Body of pancreas (tissue), 4 donors: ENCODE measurements around the gene CKLF. TPM values are rescaled to one million over a fixed set of nuclear protein-coding genes. Genes with fewer than 3 reads are reported as not detected.

Experiments
- ATAC-seq: fragments of 150-250 bp; one replicate; pipeline ENCODE4 v1.9.1; 2016
- DNase-seq, 4 donors: peaks; one replicate each; pipeline ENCODE4 v3.0.0-alpha.2; 2019
- H3K27ac ChIP-seq, 4 donors: fragments of 200-600 bp; sonication (generic); 1 replicate in 3 of 4; 2 replicates in 1 of 4; pipeline versions ENCODE4 v1.5.1 to v1.6.1; 2016 to 2019; ENCODE audit warnings: mild to moderate bottlenecking in 1 of 4, mixed read lengths in 1 of 4, moderate library complexity in 1 of 4
- H3K27me3 ChIP-seq, 2 donors: fragments of 200-600 bp; sonication (generic); one replicate each; pipeline ENCODE4 v1.6.0; 2016; ENCODE audit warnings: mild to moderate bottlenecking in 1 of 2
- H3K36me3 ChIP-seq, 2 donors: fragments of 200-600 bp; sonication (generic); replicated peaks in 1 of 2; 2 replicates each; pipeline ENCODE4 v1.5.1; 2016; ENCODE audit warnings: low read depth in 2 of 2; ENCODE audit not compliant: insufficient read depth in 1 of 2
- H3K4me1 ChIP-seq: fragments of 200-600 bp; sonication (generic); one replicate; pipeline ENCODE4 v1.6.0; 2016
- H3K4me3 ChIP-seq, 2 donors: fragments of 200-600 bp; sonication (generic); 1 replicate in 1 of 2; 2 replicates in 1 of 2; pipeline ENCODE4 v1.5.1; 2016 to 2019
- H3K9me3 ChIP-seq, 3 donors: fragments of 200-600 bp; sonication (generic); 1 replicate in 2 of 3; 2 replicates in 1 of 3; pipeline ENCODE4 v1.5.1; 2016
- CTCF ChIP-seq, 7 experiments: fragments of 450-650 bp in 4 of 7; fragments of 200-600 bp in 3 of 7; sonication (generic) in 3 of 7; IDR thresholded peaks; one replicate each; pipeline ENCODE4 v1.5.1; 2016 to 2019; ENCODE audit warnings: antibody characterized with exemption in 7 of 7
- POLR2A ChIP-seq, 3 donors: fragments of 450-650 bp; IDR thresholded peaks; one replicate each; pipeline ENCODE4 v1.6.1; 2016; ENCODE audit warnings: antibody characterized with exemption in 3 of 3, mild to moderate bottlenecking in 2 of 3
- WGBS, 2 donors: methylation state at CpG; one replicate each; pipeline ENCODE4 v1.1.5; 2017; 5-methylcytosine and 5-hydroxymethylcytosine counted together
- intact Hi-C: fragments of 100-400 bp; cut with DNase I; formaldehyde crosslinking; loops from one replicate; pipeline ENCODE4 v1.15.1; 2023
- total RNA-seq, 2 donors: library from RNA; depleted of rRNA; stranded (reverse); fragments of >200 nt; gene quantifications; one replicate each; pipeline ENCODE4 v1.1.0, GENCODE V29; 2016

CKLF gene
- total RNA-seq, 2 donors from 2014 or later: 33.5 TPM; not detected in 1

DNA sequence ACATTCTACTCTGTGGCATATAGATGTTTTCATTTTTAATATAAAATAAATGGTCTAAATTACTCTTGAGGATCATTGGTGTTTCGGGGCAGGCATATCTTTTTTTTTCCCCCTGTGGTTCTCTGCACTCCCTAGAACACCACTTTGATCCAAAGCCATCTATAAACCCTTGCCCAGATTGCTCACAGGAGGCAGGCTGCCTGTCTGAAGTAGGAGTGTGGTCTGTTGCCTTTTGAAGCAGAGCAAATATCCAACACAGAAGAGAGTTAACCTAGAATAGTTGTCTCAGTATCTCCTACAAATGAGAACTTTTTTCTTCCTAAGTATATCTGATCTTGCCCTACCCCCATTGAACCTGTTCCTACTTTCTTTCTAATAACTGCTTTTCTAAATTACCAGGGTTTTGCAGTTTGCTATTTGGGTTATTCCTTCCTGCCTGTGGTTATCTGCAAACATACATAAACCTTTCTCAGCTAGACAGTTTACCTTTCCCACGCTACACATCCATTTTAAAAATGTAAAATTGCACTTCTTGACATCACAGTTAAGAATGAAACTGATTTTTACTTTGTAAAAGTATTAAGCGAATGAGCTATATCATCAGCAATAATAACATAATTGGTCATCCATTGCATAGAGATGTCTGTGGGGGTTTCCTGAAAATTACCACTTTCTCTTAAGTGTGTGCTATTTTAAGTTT is 9.2 kb downstream of the CKLF start:
- Histone ChIP-seq H3K36me3 (peaks cover 0 to 3% of the 10 kb centered on the region in 2 donors), H3K4me1 (no peaks in the 10 kb centered on the region)
- intact Hi-C loops: no loop called here

GRCh38 chr16:66562409-66562808 is 10.0 kb downstream of the CKLF start:
- no peak for TF ChIP-seq CTCF (IDR thresholded peaks at IDR 0.05)
- TF ChIP-seq POLR2A (IDR thresholded peaks at IDR 0.05): no peak
- Histone ChIP-seq H3K27me3 (no peaks in the 10 kb centered on the region), H3K27ac (no peak overlapping the region), H3K4me3 (no peak overlapping the region), H3K4me1 (no peaks in the 10 kb centered on the region), H3K9me3 (no peaks in the 10 kb centered on the region), H3K36me3 (peaks cover 0 to 5% of the 10 kb centered on the region in 2 donors)
- DNase-seq (no peak), ATAC-seq (no peak)
- intact Hi-C loops: no loop called here
- 76 to 94% methylated on average over 1 of the region's 1 CpG for WGBS, 2 donors

More for the DNA sequence above, 9.2 kb downstream of the CKLF start:
- 96% methylated on average over 3 of the region's 3 CpGs for WGBS, 2 donors
- Histone ChIP-seq H3K4me3 (no peak overlapping the region), H3K27ac (no peak overlapping the region), H3K27me3 (no peaks in the 10 kb centered on the region), H3K9me3 (no peaks in the 10 kb centered on the region)
- no peak for ATAC-seq
- TF ChIP-seq POLR2A (IDR thresholded peaks at IDR 0.05) (no peak), CTCF (IDR thresholded peaks at IDR 0.05) (no peak)
- no peak for DNase-seq

- Histone ChIP-seq H3K4me3 (no peak overlapping the region), H3K27me3 (no peaks in the 10 kb centered on the region), H3K4me1 (no peaks in the 10 kb centered on the region), H3K9me3 (no peaks in the 10 kb centered on the region), H3K36me3 (peaks cover 0 to 5% of the 10 kb centered on the region in 2 donors), H3K27ac (no peak overlapping the region)
- ATAC-seq: no peak
- 68 to 79% methylated on average over 2 of the region's 2 CpGs for WGBS, 2 donors
- TF ChIP-seq POLR2A (IDR thresholded peaks at IDR 0.05) (no peak), CTCF (IDR thresholded peaks at IDR 0.05) (no peak)
- intact Hi-C loops: no loop called here
- DNase-seq: no peak
Measured at GRCh38 chr16:66562986-66563385, 10.6 kb downstream of the CKLF start.

DNA sequence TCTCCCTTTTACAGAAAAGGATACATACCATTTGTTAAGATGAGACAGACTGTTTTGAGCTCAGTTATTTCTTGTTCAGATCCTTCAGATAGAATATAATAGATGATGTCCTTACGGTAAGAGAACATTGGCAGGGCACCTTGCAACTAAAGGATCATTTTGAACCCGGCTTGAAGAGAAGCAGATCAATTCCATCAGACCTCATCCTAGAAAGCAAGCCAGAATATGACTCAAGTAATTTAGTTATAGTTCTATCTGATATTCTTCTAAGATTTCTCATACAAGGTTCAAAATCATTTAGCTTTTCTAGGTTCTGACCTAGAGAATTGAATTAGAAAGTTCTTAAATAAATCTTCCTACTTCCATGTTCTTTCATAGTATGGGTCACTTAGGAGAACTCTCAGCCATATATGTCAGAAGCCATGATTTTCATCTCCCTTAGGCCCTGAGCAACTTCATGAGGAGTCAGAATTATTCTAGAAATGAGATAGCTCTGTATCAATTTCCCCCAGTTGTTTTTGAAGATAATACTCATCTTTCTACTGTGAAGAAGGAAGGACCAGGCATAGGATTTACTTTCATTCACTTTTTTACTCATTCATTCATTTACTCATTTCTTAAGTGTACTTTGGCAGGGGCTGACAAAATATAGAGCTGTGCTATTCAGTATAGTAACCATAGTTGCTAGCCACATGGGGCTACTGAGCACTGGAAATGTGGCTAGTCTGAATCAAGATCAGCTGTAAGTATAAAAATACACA is 11.4 kb downstream of the CKLF start:
- intact Hi-C loops: no loop called here

More for the DNA sequence above, 11.4 kb downstream of the CKLF start:
- TF ChIP-seq CTCF (IDR thresholded peaks at IDR 0.05) (no peak), POLR2A (IDR thresholded peaks at IDR 0.05) (no peak)
- no peak overlapping the region for H3K4me3 ChIP-seq
- no peaks in the 10 kb centered on the region for H3K9me3 ChIP-seq
- H3K27me3 ChIP-seq: no peaks in the 10 kb centered on the region
- DNase-seq (no peak), ATAC-seq (no peak)
- peaks cover 0 to 5% of the 10 kb centered on the region in 2 donors for H3K36me3 ChIP-seq
- 83 to 84% methylated on average over 2 of the region's 2 CpGs for WGBS, 2 donors
- no peaks in the 10 kb centered on the region for H3K4me1 ChIP-seq
- H3K27ac ChIP-seq: no peak overlapping the region
